CD4-positive, alpha-beta T cell treated with Interleukin-6 at 100 ng/mL for 8 hours (primary cell): Measurements from ENCODE around the gene TFR2.

ENCODE experiments used
- DNase-seq: peaks from one replicate; pipeline ENCODE4 v3.0.0-alpha.2; 2020; ENCODE audit warnings: mixed read lengths, low spot score

Gene TFR2

DNA sequence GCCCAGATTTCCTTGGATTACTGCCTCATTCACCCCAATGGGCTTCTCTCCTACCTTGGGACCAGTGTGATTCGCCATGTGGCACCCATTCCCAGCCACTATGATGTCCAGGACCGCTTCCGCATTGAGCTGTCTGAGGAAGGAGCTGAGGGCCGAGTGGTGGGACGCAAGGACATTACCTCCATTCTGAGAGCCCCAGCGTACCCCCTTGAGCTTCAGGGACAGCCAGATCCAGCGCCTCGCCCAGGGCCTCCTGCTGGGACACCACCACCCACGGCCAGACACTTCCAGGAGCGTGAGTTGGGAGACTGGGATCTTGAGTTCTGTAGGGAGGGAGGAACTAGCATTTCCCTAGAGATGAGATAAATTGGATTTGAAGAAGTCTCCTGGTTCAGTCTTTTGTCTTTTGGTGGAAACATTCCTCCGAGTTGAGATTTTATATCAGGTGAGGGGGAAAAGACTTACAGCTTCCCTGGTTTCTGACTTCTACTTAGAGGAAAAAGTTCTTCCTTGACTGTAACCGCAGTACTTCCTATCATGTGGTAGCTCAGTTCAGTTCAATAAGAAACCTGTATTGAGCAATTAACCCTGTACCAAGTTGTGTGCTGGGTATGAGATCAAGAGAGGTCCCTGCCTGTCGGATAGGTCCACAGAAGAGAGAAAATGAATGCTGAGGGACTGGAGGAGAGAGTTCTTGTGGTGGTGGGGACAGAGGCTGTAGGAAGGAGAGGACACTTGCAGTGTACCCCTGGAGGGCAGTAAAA is 27.8 kb downstream of the TFR2 start:
- DNase-seq: no peak

DNA sequence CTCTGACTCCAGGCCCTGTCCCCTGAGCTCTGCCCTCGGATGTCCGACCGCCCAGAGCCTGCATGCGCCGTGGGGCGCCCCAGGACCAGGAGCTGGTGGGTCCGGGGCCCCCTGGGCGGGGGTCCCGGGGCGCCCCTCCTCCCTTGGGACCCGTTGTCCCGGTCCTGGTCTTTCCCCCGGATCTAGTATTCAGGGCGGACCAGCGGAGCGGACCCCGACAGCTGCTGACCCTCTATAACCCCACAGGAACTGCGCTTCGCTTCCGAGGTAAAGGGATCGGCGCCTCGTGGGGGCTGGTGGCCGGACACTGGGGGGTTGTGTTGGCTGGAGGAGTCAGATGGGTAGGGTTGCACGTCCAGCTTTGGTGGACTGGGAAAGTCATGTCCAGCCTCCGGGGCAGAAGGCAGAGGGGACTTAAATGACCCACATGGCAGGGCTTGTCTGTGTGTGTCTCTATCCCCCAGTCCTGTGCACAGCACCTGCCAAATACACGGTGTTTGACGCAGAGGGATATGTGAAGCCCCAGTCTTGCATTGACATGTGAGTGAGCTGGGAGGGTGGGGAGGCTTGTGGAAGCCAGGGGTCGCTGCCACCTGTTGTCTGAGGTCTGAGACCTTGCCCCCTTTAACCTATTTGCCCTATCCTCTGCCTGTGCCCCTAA is 28.5 kb downstream of the TFR2 start:
- DNase-seq: no peak

DNA sequence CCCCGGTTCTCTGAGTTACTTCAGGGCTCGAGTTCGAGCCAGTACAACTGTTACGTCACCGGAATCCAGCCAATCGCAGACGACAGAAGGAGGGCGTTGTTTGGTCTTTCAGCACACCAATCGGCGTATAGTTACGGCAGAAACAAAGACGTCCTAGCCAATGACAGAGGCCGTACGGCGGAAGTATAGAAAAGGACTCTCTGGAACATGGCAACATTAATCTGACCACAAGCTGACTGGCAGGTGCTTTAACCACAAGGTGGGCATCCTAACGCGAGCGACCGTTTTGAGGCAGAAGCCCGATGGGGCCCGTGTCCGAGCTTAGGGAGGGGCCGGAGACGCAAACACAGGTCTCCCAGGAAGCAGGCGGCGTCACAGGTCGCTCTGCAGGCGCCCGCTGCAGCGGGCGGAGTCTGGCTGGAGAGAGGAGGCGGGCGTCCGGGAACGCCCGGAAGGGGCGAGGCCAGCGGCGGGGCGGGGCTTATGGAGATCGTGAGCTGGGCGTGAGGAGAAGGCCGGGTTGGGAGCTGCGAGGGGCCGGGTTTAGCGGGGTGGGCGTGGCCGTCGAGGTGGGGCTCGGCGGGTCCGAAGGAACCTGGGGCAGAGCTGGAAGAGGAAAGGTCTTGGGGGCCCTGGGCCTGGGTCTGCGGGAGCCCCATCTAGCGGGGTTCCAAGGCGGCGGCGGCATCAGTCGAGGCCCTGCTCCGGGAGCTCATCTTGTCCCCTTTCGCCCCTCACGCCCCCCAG is 29.2 kb downstream of the TFR2 start, which contains the start of gene MOSPD3:
Gene MOSPD3, plus strand, starts transcription at position 558 of the 747 bp plus-strand sequence. CDS start 252 bp downstream, outside the sequence.
- DNase-seq: peak; percentile 97

DNA sequence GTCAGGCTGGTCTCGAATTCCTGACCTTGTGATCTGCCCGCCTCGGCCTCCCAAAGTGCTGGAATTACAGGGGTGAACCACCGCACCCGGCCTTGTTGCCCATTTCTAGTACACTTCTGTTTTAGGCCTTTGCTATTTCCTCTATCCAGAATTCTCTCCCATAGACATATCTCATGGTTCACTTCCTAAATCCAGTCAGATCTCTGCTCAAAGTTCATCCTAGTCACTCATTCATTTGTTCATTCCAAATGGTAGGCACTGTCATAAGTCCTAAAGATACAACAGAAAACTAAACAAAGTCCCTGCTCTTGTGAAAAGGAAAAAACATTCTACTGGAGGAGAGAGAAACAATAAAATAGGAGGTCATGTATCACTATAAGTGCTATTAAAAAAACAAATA is 31.4 kb downstream of the TFR2 start:
- DNase-seq: no peak

DNA sequence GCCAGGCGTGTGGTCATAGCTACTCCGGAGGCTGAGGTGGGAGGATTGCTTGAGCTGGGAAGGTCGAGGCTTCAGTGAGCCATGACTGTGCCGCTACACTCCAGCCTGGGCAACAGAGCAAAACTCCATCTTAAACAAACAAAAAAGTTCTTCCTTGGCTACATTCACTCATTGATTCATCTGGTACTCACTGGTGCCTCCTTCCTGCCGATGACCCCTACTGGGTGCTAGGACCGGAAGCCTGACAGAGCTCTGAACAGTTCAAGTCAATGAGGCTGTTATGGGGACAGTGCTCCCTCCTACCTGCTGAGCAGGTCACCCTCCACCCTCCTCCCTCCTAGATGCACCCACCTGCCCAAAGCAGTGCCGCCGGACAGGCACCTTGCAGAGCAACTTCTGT is 34.2 kb downstream of the TFR2 start:
- DNase-seq: no peak

DNA sequence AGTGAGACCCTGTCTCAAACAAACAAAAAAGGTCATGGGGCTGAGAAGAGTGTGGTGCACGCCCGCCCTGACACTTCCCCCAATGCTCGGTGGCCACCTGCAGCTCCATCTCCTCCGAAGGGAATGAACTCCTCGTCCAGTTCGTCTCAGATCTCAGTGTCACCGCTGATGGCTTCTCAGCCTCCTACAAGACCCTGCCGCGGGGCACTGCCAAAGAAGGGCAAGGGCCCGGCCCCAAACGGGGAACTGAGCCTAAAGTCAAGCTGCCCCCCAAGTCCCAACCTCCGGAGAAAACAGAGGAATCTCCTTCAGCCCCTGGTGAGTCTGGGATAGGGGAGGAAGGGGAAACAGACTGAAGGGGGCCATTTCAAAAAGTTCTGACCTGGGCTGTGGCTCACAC is 35.0 kb downstream of the TFR2 start:
- DNase-seq: no peak

DNA sequence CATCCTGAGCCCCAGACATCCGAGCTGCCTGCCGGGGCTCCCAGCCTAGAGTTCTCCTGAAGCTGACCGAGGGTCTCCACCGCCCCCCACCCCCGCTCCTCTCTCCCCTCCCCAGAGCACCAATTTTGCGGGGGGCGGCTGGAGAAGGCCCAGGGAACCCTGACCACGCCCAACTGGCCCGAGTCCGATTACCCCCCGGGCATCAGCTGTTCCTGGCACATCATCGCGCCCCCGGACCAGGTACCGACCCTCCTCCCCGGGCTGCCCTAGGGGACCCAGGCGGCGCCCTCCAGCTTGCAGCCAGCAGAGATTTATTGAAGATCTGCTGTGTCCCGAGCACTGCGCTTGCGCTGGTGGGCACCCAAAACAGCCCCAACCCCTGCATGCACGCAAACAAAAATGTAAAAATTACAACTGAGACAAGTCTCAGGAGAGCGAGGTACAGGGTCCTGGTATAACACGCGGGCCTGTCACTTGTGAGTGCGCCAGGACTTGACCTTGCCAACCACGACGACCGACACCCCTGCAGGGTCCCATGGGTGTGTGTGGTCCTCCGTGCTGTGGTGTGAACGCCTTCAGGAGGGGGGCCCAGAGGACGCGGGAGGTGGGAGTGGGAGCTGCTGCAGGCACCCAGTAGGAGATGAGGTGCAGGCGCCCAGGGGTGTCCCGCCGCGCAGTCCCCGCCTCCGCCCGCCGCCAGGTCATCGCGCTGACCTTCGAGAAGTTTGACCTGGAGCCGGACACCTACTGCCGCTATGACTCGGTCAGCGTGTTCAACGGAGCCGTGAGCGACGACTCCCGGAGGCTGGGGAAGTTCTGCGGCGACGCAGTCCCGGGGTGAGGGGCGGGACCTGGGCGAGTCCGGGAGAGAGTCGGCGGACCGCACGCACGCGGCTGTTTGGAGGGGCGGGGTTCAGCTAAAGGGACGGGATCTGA is 36.1 kb downstream of the TFR2 start:
- DNase-seq: no peak

DNA sequence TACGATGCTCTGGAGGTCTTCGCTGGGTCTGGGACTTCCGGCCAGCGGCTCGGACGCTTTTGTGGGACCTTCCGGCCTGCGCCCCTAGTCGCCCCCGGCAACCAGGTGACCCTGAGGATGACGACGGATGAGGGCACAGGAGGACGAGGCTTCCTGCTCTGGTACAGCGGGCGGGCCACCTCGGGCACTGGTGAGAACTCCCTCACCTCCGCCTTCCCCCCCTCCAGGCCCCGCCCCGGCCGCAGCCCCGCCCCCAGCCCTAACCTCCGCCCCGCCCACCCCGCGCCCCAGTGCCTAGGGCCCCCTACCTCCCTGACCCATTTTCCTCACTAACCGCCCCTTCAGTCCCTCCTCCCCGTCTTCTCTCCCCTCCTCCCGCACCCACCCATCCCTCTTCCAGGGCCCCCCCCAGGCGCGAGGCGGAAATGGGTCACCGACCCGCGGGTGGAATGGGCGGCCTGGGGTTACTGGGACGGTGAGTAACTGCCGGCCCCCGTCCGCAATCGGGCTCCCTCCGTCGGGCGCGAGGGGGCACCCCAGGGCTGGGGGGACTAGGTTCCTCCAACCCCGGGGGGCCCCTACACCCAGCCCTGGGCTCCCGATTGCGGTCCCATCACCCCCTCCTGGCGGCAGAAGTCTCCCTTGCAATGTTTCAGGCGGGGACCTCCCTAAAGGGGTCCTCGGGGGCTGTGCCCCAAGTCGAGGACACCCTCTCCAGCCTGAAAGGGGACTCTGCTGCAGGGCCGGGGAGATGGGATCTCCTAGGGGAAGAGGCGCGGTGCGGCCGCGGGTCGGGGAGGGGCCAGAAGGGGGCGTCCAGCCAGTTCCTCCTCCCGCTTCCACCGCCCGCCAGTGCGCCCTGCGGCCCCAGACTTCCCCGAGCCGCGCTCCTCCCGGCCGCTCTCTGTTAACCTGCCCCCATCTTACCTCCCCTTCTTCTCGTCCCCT is 37.0 kb downstream of the TFR2 start:
- DNase-seq: peak; percentile 81

DNA sequence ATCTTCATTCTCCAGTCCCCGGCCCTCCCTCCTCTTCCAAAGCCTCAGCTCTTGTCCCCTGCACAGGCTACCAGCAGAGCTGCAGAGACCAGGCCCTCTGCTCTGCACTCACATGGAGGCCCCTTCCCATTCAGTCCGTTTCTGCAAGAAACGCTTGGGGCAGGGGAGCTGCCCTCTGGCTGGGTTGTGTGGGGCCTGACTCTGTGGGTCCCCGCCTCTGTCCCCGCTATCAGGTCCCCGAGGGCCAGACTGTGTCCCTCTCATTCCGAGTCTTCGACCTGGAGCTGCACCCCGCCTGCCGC is 37.7 kb downstream of the TFR2 start:
- no peak for DNase-seq

DNA sequence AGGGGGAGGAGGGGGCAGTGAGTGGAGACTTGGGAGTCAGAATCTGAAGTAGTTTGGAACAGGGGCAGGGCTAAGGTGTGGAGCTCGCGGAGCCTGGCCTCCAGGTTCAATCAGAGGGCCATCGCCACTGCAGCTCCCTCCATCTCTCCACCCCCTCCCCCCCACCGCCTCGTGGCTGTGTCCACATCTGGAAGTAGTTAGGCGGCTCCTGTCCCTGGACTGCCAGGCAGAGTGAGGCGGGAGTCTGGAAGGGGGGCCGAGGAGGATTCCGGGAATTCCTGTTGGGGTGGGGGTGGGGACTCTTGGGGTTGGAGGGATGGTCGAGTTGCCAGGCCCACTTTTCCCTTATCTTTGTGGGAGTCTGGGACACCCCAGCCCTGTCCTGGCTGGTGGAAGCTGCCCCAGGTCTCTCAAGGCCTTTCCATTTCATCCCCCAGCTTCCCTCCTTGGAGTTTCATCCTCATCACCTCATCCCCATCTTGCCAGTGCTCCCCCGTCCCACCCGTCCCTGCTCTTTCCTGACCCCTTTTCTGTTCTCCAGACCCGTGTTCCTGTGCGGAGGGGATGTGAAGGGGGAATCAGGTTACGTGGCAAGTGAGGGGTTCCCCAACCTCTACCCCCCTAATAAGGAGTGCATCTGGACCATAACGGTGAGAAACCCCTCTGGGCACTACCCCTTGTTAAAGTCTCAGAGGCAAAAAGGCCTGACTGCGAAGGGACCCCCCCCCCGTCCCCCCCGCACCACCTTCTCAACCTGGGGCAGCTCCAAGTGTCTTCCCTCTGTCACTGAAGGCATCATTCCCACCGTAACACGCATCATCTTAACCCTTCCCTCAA is 38.2 kb downstream of the TFR2 start:
- DNase-seq: no peak

DNA sequence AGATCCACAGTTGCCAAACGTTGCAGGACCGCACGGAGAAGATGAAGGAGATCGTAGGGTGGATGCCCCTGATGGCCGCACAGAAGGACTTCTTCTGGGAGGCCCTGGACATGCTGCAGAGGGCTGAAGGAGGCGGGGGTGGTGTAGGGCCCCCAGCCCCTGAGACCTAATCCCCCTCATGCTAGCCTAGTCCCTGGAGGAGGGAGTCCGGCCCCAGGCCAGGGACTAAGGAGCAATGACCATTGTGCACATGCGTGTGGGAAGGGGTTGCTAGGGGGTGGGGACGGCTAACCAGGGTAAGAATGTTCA is 40.7 kb downstream of the TFR2 start:
- DNase-seq: no peak

DNA sequence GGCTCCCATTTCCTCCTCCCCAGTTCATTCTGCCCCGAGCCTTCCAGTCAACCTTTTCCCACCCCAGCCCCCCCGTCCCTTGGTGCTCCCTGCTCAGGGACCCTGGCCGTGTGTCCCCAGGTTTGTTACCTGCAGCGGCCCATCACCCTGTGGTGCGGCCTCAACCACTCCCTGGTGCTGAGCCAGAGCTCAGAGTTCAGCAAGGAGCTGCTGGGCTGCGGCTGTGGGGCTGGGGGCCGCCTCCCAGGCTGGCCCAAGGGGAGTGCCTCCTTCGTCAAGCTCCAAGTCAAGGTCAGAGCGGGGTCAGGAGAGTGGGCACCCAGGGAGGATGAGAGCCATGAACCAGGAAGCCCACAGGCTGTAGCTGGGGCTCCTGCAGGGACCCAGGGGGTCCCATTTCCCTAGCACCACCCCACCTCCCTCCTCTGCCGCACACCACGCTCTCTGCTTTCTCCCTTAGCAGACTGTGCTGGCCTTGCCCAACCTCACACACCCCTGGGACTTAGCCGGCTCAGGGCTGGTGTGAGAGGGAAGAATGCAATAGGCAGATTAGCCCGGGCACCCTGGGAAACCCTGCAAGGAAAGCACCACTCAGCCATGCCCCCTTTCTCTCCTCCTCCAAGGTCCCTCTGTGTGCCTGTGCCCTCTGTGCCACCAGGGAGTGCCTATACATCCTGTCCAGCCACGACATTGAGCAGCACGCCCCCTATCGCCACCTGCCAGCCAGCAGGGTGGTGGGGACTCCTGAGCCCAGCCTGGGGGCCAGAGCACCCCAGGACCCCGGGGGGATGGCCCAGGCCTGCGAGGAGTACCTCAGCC is 41.2 kb downstream of the TFR2 start:
- DNase-seq: no peak

DNA sequence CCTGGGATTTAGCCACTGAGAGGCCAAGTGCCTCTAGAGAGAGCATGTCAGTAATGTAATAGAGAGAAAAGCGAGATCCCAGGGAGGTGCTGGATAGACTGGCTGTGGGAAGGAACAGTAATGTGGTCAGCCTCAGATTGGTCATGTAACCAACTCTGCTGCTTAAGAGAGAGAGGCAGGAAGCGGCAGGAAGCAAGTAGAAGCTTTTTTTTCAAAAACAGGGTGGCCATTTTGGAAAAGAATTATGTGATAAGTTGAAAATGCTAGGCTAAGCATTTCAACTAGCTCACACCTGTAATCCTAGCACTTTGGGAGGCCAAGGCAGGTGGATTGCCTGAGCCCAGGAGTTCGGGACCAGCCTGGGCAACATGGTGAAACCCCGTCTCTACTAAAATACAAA is 42.9 kb downstream of the TFR2 start:
- no peak for DNase-seq

DNA sequence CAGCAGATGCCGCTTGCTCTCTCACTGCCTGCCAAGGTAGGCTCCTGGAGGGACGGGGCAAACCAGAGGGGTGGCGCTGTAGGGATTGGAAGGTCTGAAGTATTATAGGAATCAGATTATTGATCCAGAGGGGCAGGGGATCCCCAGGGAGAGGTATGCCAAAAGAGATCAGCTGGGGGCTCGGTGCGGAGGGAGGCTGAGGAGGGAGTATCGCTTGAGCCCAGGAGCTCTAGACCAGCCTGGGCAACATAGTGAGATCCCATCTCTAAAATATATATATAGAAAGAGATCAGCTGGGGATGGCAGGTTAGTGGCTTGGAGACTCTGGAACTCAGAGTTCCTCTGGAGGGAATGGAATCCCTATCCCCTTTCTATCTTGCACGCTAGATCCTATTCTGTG is 46.2 kb downstream of the TFR2 start:
- no peak for DNase-seq

DNA sequence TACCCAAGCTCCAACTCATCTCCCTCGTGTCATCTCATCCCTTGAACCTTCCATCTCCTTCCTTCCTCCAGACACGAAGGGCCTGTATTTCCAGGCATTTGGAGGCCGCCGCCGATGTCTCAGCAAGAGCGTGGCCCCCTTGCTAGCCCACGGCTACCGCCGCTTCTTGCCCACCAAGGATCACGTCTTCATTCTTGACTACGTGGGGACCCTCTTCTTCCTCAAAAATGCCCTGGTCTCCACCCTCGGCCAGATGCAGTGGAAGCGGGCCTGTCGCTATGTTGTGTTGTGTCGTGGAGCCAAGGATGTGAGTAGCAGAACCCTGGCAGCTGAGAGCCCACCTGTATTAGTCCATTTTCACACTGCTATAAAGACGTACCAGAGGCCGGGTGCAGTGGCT is 49.8 kb downstream of the TFR2 start:
- DNase-seq: no peak

DNA sequence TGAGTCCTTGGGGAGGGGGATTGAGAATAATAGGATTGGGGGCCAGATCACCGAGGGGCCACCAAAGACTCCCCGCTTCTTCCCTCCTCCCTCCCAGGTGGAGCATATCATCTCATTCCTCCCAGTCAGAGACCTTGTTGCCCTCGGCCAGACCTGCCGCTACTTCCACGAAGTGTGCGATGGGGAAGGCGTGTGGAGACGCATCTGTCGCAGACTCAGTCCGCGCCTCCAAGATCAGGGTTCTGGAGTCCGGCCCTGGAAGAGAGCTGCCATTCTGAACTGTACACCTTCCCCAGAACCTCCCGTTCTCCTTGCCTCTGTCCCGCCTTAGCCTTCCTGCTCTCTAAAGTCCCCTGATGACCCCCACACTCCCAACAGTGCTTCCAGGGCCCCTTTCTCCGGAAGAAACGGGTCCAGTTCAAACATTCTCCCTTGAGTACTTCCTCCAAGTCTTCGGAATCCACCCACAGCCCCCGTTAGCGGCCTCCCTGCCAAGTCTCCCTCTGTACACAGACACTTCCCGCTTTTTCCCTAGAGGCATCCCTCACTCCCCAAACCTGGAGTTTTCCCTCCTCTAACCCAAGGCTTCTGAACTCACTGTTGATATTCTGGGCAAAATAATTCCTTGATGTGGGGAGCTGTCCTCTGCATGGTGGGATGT is 51.1 kb downstream of the TFR2 start:
- DNase-seq: no peak

DNA sequence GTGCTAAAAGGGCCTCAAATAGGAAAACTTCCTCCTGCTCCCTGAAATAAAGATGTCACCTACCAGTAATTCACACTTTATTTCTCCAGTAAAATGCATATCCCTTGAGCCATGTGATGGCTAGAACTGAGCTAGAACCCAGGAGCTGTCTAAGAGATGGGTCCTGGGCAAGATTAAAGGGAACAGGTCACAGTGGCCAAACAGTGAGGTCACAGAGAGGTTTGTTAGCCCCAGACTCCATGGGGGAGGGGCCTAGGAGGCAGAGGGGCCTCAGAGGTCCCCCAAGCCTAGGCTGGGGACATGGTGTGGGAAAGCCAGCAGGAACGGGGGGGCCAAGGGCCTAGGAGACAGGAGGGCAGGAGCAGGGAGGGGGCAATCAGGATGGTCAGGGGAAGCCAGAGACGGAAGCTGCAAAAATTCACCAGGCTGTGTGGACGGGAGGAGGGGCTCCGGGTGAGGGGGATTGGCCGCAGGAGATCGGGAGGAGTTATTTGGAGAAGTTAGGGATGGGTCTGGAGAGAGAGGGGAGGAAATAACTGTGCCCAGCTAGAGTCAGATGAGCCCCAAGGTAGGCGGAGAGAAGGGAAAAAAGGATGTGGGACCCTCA is 51.9 kb downstream of the TFR2 start:
- no peak for DNase-seq

DNA sequence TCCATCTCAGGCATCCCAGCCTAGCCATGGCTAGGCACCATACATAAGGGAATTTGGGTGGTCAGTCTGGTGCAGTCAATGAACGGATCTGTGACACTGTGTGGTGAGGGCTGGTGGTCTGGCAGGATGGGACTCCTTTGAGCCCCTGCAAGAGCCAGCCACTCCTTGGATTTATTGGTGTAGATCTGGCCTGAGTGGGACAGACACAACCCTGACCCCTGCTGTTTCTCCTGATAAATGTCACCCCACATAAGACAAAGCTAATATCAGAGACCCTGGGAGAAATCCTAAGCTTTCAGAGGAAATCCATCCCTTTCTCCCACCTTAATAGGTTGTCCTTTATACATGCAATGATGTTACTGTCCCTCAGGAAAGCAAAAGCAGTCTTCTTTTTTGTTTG is 52.9 kb downstream of the TFR2 start:
- no peak for DNase-seq
